Head of caudate nucleus (tissue), 42 donors: ENCODE measurements around the gene PDE8A.

Experiments
- DNase-seq, 42 donors: peaks; one replicate each; pipeline versions ENCODE4 v3.0.0 to v3.0.0-alpha.2; 2020 to 2021; ENCODE audit warnings: mixed read lengths in 7 of 42
- intact Hi-C: fragments of 100-400 bp; cut with DNase I; formaldehyde crosslinking; loops from one replicate; pipeline ENCODE4 v1.15.0; 2022

The PDE8A gene

GRCh38 chr15:85044251-85044853 is 62.7 kb downstream of the PDE8A start:
- DNase-seq = peak; percentile 32 to 93 (median 79)
- intact Hi-C loops = loop anchor here (5.0 to 10.0 kb wide), 3 partner anchors 62 to 90 kb away; partner anchors contain the start of gene PDE8A

GRCh38 chr15:85044894-85045293 is 63.2 kb downstream of the PDE8A start:
- DNase-seq = no peak
- intact Hi-C loops = loop anchor here (5.0 to 10.0 kb wide), 3 partner anchors 63 to 90 kb away; partner anchors contain the start of gene PDE8A

GRCh38 chr15:85045615-85046014 is 64.0 kb downstream of the PDE8A start:
- intact Hi-C loops = loop anchor here (10.0 kb wide), 2 partner anchors 69 to 91 kb away; no protein-coding TSS in a partner anchor
- DNase-seq = no peak

GRCh38 chr15:85047271-85047948 is 65.8 kb downstream of the PDE8A start:
- DNase-seq = peak in 12 of 42 donors; percentile 21 to 75 (median 48)
- intact Hi-C loops = loop anchor here (10.0 kb wide), 2 partner anchors 67 to 93 kb away; no protein-coding TSS in a partner anchor

- no peak for DNase-seq
- intact Hi-C loops = loop anchor here (10.0 kb wide), 2 partner anchors 66 to 94 kb away; no protein-coding TSS in a partner anchor
Observed at GRCh38 chr15:85048430-85048829, 66.8 kb downstream of the PDE8A start.

- intact Hi-C loops = loop anchor here (10.0 kb wide), 2 partner anchors 65 to 95 kb away; no protein-coding TSS in a partner anchor
- no peak for DNase-seq
Observed at GRCh38 chr15:85049805-85050204, 68.1 kb downstream of the PDE8A start.

- intact Hi-C loops = no loop called here
- no peak for DNase-seq
Observed at GRCh38 chr15:85059734-85060133, 78.1 kb downstream of the PDE8A start.

- intact Hi-C loops = no loop called here
- DNase-seq = no peak
Observed at GRCh38 chr15:85062560-85062959, 80.9 kb downstream of the PDE8A start.

- intact Hi-C loops = no loop called here
- DNase-seq = no peak
Observed at GRCh38 chr15:85063088-85063487, 81.4 kb downstream of the PDE8A start.

GRCh38 chr15:85063522-85064079 is 81.9 kb downstream of the PDE8A start:
- intact Hi-C loops = no loop called here
- no peak for DNase-seq

GRCh38 chr15:85064710-85065109 is 83.1 kb downstream of the PDE8A start:
- DNase-seq = no peak
- intact Hi-C loops = no loop called here

GRCh38 chr15:85071061-85071460 is 89.4 kb downstream of the PDE8A start:
- DNase-seq = peak in 3 of 42 donors; percentile 24 to 34 (median 30)
- intact Hi-C loops = no loop called here

- no peak for DNase-seq
- intact Hi-C loops = no loop called here
Observed at GRCh38 chr15:85071504-85071903, 89.8 kb downstream of the PDE8A start.

- intact Hi-C loops = no loop called here
- no peak for DNase-seq
Observed at GRCh38 chr15:85072917-85073316, 91.3 kb downstream of the PDE8A start.

- intact Hi-C loops = no loop called here
- no peak for DNase-seq
Observed at GRCh38 chr15:85073556-85074194, 92.0 kb downstream of the PDE8A start.

- DNase-seq = no peak
- intact Hi-C loops = no loop called here
Observed at GRCh38 chr15:85086855-85087254, 105.2 kb downstream of the PDE8A start.

- intact Hi-C loops = no loop called here
- no peak for DNase-seq
Observed at GRCh38 chr15:85088300-85088699, 106.6 kb downstream of the PDE8A start.

GRCh38 chr15:85089929-85090597 is 108.4 kb downstream of the PDE8A start:
- peak in 1 of 42 donors; percentile 24 for DNase-seq
- intact Hi-C loops = no loop called here

GRCh38 chr15:85091990-85092389 is 110.3 kb downstream of the PDE8A start:
- DNase-seq = peak in 37 of 42 donors; percentile 13 to 80 (median 42)
- intact Hi-C loops = no loop called here
